ENCODE data around the gene GLP1R. TPM values are rescaled to one million over a fixed set of nuclear protein-coding genes. Genes with fewer than 3 reads are reported as not detected.
A peak's percentile ranks its signal among the peaks of the same experiment; 100 is the strongest.

GLP1R gene
- total RNA-seq, 3 donors from 2014 or later, result 0.33 to 0.73 TPM; not detected in 1

- TF ChIP-seq CTCF (IDR thresholded peaks at IDR 0.05), result peak in 1 of 3 donors; percentile 29
- no peak for TF ChIP-seq POLR2AphosphoS5 (IDR thresholded peaks at IDR 0.05)
- Histone ChIP-seq H3K4me3 (no peak overlapping the region), H3K36me3 (no peaks in the 10 kb centered on the region), H3K27me3 (no peaks in the 10 kb centered on the region), H3K9me3 (no peaks in the 10 kb centered on the region), H3K27ac (no peak overlapping the region), H3K4me1 (no peaks in the 10 kb centered on the region)
- intact Hi-C loops (cut with DNase I; ENCODE audit: low total_unique reads), result no loop called here
- no peak for DNase-seq (ENCODE audit: low spot score in 2 of 2)
These were observed 53.7 kb downstream of the GLP1R start for GRCh38 chr6:39102071-39102820.

GRCh38 chr6:39102821-39103136 is 54.2 kb downstream of the GLP1R start:
- DNase-seq (ENCODE audit: low spot score in 2 of 2), result no peak
- no peaks in the 10 kb centered on the region for H3K4me1 ChIP-seq
- TF ChIP-seq CTCF (IDR thresholded peaks at IDR 0.05), result no peak
- no peak for TF ChIP-seq POLR2AphosphoS5 (IDR thresholded peaks at IDR 0.05)
- TF ChIP-seq POLR2A (IDR thresholded peaks at IDR 0.05), result no peak
- no peaks in the 10 kb centered on the region for H3K27me3 ChIP-seq
- no peaks in the 10 kb centered on the region for H3K9me3 ChIP-seq
- H3K27ac ChIP-seq, result no peak overlapping the region
- intact Hi-C loops (cut with DNase I; ENCODE audit: low total_unique reads), result no loop called here
- no peaks in the 10 kb centered on the region for H3K36me3 ChIP-seq
- H3K4me3 ChIP-seq, result no peak overlapping the region

DNA sequence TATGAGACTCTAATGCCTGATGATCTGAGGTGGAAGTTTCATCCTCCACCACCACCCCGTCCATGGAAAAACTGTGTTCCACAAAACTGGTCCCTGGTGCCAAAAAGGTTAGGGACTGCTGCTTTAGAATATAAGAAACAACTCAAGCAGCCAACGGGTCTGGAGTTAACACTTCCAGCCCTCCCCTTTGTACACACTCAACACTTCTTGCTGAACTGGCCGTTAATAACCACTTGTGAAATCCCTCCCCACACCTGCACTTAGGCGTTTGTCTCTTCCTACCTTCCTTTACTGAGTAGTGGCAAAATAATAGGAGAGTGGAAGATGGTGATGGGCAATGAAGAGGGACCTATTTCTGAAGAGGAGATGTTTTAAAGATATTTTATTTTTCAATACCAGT is 55.9 kb downstream of the GLP1R start:
- DNase-seq (ENCODE audit: low spot score in 2 of 2), result no peak
- Histone ChIP-seq H3K9me3 (no peaks in the 10 kb centered on the region), H3K27me3 (no peaks in the 10 kb centered on the region), H3K4me3 (no peak overlapping the region), H3K36me3 (peaks cover 3% of the 10 kb centered on the region), H3K4me1 (no peaks in the 10 kb centered on the region), H3K27ac (no peak overlapping the region)
- intact Hi-C loops (cut with DNase I; ENCODE audit: low total_unique reads), result no loop called here
- TF ChIP-seq CTCF (IDR thresholded peaks at IDR 0.05) (no peak), POLR2AphosphoS5 (IDR thresholded peaks at IDR 0.05) (no peak), POLR2A (IDR thresholded peaks at IDR 0.05) (no peak)

DNA sequence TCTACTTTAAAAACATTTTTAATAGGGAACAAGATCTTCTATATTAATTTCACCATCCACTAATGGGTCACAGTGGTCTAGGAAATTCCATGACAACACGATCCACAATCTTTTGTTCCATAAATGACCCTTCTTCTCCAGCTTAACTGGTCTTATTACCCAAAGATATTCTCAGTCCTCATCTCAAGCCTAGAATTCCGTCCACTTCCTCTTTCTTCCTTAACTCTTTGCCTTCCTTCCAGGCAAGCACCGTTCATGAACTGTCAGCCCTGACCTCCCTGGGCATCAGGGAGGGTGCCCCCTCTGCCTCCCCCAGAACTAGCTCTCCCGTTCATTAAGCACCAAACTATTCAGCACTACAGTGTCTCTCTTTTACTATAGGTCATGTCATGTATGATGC is 58.5 kb downstream of the GLP1R start:
- intact Hi-C loops (cut with DNase I; ENCODE audit: low total_unique reads), result loop anchor here (5.0 kb wide), 1 partner anchor 1405 kb away; no protein-coding TSS in a partner anchor
- no peak overlapping the region for H3K4me3 ChIP-seq
- no peaks in the 10 kb centered on the region for H3K27me3 ChIP-seq
- H3K27ac ChIP-seq, result no peak overlapping the region
- DNase-seq (ENCODE audit: low spot score in 2 of 2), result no peak
- no peaks in the 10 kb centered on the region for H3K4me1 ChIP-seq
- peaks cover 7% of the 10 kb centered on the region for H3K36me3 ChIP-seq
- H3K9me3 ChIP-seq, result no peaks in the 10 kb centered on the region
- TF ChIP-seq CTCF (IDR thresholded peaks at IDR 0.05) (no peak), POLR2A (IDR thresholded peaks at IDR 0.05) (no peak), POLR2AphosphoS5 (IDR thresholded peaks at IDR 0.05) (no peak)

- H3K27ac ChIP-seq, result no peak overlapping the region
- intact Hi-C loops (cut with DNase I; ENCODE audit: low total_unique reads), result loop anchor here (5.0 kb wide), 1 partner anchor 1405 kb away; no protein-coding TSS in a partner anchor
- H3K4me3 ChIP-seq, result no peak overlapping the region
- TF ChIP-seq POLR2AphosphoS5 (IDR thresholded peaks at IDR 0.05) (no peak), POLR2A (IDR thresholded peaks at IDR 0.05) (no peak)
- H3K27me3 ChIP-seq, result no peaks in the 10 kb centered on the region
- peaks cover 7% of the 10 kb centered on the region for H3K36me3 ChIP-seq
- no peaks in the 10 kb centered on the region for H3K9me3 ChIP-seq
- no peaks in the 10 kb centered on the region for H3K4me1 ChIP-seq
- no peak for DNase-seq (ENCODE audit: low spot score in 2 of 2)
These were observed 59.1 kb downstream of the GLP1R start for GRCh38 chr6:39107641-39108040.

Measured in breast epithelium (tissue), 4 donors.